HG03354 (cell line): ENCODE measurements around the gene THSD7B.
"Not testable (repeated sequence)": the region's sequence is repeated elsewhere in the genome, so short reads cannot be mapped to it uniquely, and the experiment has no call there.

ENCODE experiments used
- ATAC-seq: cut with Tn5 transposase; IDR thresholded peaks from one replicate; pipeline ENCODE4 v1.9.1; 2021; ENCODE audit warnings: mild to moderate bottlenecking; ENCODE audit not compliant: unreplicated experiment, poor library complexity, severe bottlenecking

The THSD7B gene

GRCh38 chr2:136919682-136920081 is 154.3 kb downstream of the THSD7B start:
- no peak for ATAC-seq

- ATAC-seq: no peak
Measured at GRCh38 chr2:136920652-136921333, 155.4 kb downstream of the THSD7B start.

- no peak for ATAC-seq
Measured at GRCh38 chr2:136927156-136927555, 161.8 kb downstream of the THSD7B start.

- no peak for ATAC-seq
Measured at GRCh38 chr2:136929531-136929930, 164.2 kb downstream of the THSD7B start.

- peak; percentile 80 for ATAC-seq
Measured at GRCh38 chr2:136932700-136933099, 167.4 kb downstream of the THSD7B start.

- no peak for ATAC-seq
Measured at GRCh38 chr2:136935119-136935518, 169.8 kb downstream of the THSD7B start.

- ATAC-seq: no peak
Measured at GRCh38 chr2:136956050-136956449, 190.7 kb downstream of the THSD7B start.

GRCh38 chr2:136957044-136957443 is 191.7 kb downstream of the THSD7B start:
- ATAC-seq: no peak

GRCh38 chr2:136962105-136962725 is 196.9 kb downstream of the THSD7B start:
- ATAC-seq: no peak

- no peak for ATAC-seq
Measured at GRCh38 chr2:136966485-136966884, 201.1 kb downstream of the THSD7B start.

- ATAC-seq: no peak
Measured at GRCh38 chr2:136980303-136980702, 215.0 kb downstream of the THSD7B start.

- ATAC-seq: not testable (repeated sequence)
Measured at GRCh38 chr2:136981689-136982088, 216.3 kb downstream of the THSD7B start.

GRCh38 chr2:136985044-136985443 is 219.7 kb downstream of the THSD7B start:
- no peak for ATAC-seq

GRCh38 chr2:136986605-136987221 is 221.4 kb downstream of the THSD7B start:
- no peak for ATAC-seq

- no peak for ATAC-seq
Measured at GRCh38 chr2:136990316-136990715, 225.0 kb downstream of the THSD7B start.

- ATAC-seq: no peak
Measured at GRCh38 chr2:136994793-136995192, 229.4 kb downstream of the THSD7B start.

- ATAC-seq: no peak
Measured at GRCh38 chr2:136997557-136997956, 232.2 kb downstream of the THSD7B start.

- no peak for ATAC-seq
Measured at GRCh38 chr2:137000811-137001210, 235.5 kb downstream of the THSD7B start.

GRCh38 chr2:137002896-137003295 is 237.6 kb downstream of the THSD7B start:
- ATAC-seq: no peak

- no peak for ATAC-seq
Measured at GRCh38 chr2:137005210-137005609, 239.9 kb downstream of the THSD7B start.

GRCh38 chr2:137007938-137008337 is 242.6 kb downstream of the THSD7B start:
- no peak for ATAC-seq
